H7 (cell line): ENCODE data around the gene SMIM10. TPM values are rescaled to one million over a fixed set of nuclear protein-coding genes. Genes with fewer than 3 reads are reported as not detected.
A peak's percentile ranks its signal among the peaks of the same experiment; 100 is the strongest.
"Not testable (repeated sequence)": the region's sequence is repeated elsewhere in the genome, so short reads cannot be mapped to it uniquely, and the experiment has no call there.

Experiments used
- DNase-seq: peaks from one replicate; pipeline ENCODE4 v3.0.0; 2012
- H3K27me3 ChIP-seq: 2 replicates; pipeline ENCODE4 v1.6.0; 2011; ENCODE audit warnings: mild to moderate bottlenecking, low read length; ENCODE audit not compliant: control insufficient read depth, insufficient read depth
- H3K36me3 ChIP-seq: replicated peaks from 2 replicates; pipeline ENCODE4 v1.5.1; 2011; ENCODE audit warnings: low read length; ENCODE audit not compliant: control insufficient read depth, insufficient read depth
- H3K4me3 ChIP-seq: 2 replicates; pipeline ENCODE4 v1.5.1; 2011; ENCODE audit warnings: low read depth, mild to moderate bottlenecking, control low read depth, low read length, moderate library complexity; ENCODE audit not compliant: insufficient read depth
- total RNA-seq: library from RNA; depleted of rRNA; stranded (reverse); fragments of >200 nt; shearing (Covaris generic); gene quantifications from 2 replicates; pipeline ENCODE4 v1.2.3, GENCODE V29; 2014; rRNA removed

SMIM10 gene
- 2.3 and 3.0 TPM in 2 replicates for total RNA-seq

DNA sequence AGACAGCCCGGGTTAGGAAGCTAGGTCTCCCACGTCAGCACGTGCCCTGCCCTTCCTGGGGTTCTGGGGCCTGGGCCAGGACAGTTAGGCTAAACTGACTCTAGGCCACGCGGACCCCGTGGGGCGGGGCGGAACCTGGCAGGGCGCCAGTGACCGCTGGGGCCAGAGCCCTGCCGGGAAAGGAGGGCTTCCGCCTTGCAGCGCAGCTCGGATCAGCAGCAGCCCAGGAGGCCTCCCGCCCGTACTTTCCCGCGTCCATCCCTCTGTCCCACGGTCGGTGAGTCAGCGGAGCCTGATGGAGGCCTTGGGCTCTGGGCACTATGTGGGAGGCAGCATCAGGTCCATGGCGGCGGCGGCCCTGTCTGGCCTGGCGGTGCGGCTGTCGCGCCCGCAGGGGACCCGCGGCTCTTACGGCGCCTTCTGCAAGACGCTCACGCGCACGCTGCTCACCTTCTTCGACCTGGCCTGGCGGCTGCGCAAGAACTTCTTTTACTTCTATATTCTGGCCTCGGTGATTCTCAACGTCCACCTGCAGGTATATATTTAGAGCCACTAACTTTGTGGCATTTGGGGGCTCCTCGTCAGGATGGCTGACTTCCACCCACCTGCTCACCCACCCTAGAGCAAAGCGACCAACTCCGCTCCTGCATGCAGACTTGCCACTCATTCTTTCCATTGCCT lies at the start of gene SMIM10:
SMIM10 (plus strand) TSS at position 191 of the 681 bp plus-strand sequence; CDS start at position 296, 105 bp downstream.
- peak; percentile 84 for DNase-seq
- H3K36me3 ChIP-seq, result no peaks in the 10 kb centered on the region
- H3K27me3 ChIP-seq, result peaks cover 6% of the 10 kb centered on the region
- H3K4me3 ChIP-seq, result peak within 1 kb of the TSS; percentile 63

DNA sequence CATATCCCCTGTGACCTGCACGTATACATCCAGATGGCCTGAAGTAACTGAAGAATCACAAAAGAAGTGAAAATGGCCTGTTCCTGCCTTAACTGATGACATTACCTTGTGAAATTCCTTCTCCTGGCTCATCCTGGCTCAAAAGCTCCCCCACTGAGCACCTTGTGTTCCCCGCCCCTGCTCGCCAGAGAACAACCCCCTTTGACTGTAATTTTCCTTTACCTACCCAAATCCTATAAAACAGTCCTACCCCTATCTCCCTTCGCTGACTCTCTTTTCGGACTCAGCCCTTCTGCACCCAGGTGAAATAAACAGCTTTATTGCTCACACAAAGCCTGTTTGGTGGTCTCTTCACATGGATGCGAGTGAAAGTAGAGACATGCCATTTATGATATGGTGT lies 44.4 kb upstream of the SMIM10 start:
- not testable (repeated sequence) for DNase-seq

DNA sequence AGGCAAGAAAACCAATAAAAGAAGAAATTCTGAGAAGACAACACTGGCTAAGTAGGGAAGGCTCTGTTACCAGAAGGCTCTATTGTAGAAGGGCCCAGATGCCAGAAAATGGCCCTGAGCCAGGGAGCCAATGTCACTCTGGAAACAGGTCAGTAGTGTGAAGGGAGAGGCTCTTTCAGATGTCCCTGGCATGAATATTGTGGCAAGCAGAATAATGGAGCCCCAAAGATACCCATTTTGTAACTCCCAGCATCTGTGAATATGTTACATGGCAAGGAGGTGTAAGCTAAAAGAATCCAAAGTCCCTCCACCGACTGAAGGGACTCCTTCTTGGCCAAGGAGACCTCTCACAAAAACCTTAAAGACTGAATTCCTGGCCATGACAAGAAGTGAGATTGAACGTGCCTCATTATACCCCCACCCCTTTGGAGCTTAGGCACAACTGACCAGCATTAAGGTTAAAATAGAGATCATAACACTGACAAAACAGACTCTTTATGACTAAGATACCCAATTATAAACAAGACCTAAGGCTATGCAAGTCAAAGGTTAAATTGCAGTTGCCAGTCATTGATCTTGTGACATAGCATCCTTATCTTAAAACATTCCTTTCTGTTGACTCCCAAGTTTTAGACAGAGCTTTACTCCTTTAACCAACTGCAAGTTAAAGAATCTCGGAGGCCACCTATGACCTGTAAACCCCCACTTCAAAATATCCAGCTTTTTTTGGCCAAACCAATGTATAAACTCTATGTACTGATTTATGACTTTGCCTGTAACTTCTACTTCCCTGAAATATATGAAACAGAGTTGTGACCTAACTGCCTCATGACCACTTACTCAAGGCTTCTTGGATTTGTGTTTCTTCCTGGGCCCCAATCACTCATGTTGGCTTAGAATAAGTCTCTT lies 42.2 kb upstream of the SMIM10 start:
- Histone ChIP-seq H3K27me3 (no peaks in the 10 kb centered on the region), H3K36me3 (no peaks in the 10 kb centered on the region), H3K4me3 (no peak overlapping the region)
- no peak for DNase-seq

More for the DNA sequence above, 44.4 kb upstream of the SMIM10 start:
- H3K27me3 ChIP-seq, H3K36me3 ChIP-seq: not testable (repeated sequence)
- H3K4me3 ChIP-seq, result peak overlapping the region; percentile 18; the same call in 1 of the 2 replicates

DNA sequence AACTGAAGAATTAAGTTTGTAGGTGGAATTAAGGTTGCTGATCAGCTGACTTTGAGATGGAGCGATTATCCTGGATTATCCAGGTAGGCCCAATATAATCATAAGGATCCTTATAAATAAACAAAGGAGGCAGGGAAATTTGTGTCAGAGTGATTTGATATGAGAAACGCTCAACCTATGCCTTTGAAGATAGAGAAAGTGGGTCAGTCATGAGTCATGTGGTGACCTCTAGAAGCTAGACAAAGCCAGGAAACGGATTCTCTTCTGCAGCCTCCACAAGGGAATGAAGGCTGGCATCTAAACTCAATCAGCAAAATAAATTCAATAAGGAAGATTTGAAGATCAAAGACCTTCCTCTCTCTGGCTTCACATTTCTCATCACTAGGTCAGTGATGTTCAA lies 41.5 kb upstream of the SMIM10 start:
- DNase-seq, result no peak
- Histone ChIP-seq H3K36me3 (no peaks in the 10 kb centered on the region), H3K4me3 (no peak overlapping the region), H3K27me3 (no peaks in the 10 kb centered on the region)

DNA sequence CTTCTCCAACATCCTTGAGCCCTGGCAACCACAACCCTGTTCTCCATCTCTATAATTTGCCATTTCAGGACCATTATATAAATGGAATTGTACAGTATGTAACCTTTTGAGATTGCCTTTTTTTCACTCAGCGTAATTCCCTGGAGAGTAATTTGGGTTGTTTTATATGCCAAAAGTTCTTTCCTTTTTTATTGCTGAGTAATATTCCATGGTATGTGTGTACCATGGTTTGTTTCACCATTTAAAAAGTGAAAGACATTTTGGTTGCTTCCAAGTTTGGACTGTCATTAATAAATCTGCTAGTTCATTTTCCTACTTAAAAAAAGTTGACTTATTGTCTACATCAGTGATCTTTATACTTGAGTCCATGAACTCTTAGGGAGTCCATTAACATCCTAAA lies 33.0 kb upstream of the SMIM10 start:
- no peak overlapping the region for H3K4me3 ChIP-seq
- no peaks in the 10 kb centered on the region for H3K27me3 ChIP-seq
- no peak for DNase-seq
- H3K36me3 ChIP-seq, result no peaks in the 10 kb centered on the region

DNA sequence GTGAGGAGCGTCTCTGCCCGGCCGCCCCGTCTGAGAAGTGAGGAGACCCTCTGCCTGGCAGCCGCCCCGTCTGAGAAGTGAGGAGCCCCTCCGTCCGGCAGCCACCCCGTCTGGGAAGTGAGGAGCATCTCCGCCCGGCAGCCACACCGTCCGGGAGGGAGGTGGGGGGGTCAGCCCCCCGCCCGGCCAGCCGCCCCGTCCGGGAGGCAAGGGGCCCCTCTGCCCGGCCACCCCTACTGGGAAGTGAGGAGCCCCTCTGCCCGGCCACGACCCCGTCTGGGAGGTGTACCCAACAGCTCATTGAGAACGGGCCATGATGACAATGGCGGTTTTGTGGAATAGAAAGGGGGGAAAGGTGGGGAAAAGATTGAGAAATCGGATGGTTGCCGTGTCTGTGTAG lies 30.4 kb upstream of the SMIM10 start:
- not testable (repeated sequence) for H3K27me3 ChIP-seq, H3K36me3 ChIP-seq, H3K4me3 ChIP-seq, DNase-seq

DNA sequence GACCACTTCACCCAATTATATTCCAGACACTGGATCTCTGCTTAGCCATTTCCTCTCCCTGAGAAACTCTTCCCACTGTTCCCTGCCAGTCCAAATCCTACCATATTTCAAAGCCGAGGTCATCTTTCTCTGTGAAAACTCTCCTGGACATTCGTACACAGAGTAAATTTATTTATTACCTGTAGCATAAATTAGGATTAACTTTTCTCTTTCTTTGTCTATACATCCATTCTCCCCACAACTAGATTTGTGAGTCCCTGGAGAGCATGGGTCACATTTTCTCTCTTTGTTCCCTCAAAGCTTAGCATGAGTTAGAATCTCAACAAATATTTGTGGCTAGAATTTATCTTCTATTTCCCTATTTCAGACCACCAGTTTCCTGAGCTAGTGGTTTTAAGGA lies 27.8 kb upstream of the SMIM10 start:
- Histone ChIP-seq H3K4me3 (no peak overlapping the region), H3K36me3 (no peaks in the 10 kb centered on the region), H3K27me3 (no peaks in the 10 kb centered on the region)
- no peak for DNase-seq

DNA sequence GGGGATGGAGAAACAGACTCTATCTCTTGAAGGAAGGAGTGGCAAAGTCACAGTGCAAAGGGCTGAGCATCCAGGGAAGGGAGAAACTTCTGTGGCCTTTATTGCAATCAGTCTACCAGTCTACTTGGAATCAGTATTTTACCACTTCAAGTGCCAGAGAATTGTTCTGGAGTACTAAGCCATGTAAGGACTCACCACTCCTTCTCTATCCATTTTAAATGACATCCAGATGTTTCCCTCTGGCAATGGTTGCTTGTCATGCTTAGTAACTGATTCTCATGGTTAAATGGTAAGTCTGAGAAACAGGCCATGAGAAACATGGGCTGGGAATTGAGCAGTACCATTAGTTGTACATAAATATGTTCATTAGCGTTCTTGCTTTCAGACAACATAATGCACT lies 21.1 kb upstream of the SMIM10 start:
- H3K36me3 ChIP-seq, result no peaks in the 10 kb centered on the region
- H3K4me3 ChIP-seq, result no peak overlapping the region
- H3K27me3 ChIP-seq, result no peaks in the 10 kb centered on the region
- DNase-seq, result no peak

DNA sequence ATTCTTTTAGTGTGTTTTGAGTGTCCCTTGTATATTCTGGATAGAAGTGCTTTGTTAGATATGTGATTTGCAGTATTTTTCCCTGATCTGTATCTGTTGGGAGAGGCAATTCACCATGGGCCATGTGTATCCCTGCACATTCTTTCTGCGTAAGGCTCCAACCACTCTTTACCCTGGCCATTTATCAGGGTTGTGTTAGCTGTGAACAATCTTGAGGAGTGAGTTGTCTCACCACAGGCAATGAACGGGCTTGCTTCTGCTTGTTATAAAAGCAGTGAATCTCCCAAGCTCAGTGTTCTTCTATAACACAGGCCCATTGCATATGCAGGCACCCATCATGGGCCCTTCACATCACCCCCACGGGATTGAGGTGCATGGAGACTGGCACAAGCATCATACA lies 18.9 kb upstream of the SMIM10 start:
- DNase-seq, result no peak
- no peak overlapping the region for H3K4me3 ChIP-seq
- H3K36me3 ChIP-seq, result no peaks in the 10 kb centered on the region
- no peaks in the 10 kb centered on the region for H3K27me3 ChIP-seq

DNA sequence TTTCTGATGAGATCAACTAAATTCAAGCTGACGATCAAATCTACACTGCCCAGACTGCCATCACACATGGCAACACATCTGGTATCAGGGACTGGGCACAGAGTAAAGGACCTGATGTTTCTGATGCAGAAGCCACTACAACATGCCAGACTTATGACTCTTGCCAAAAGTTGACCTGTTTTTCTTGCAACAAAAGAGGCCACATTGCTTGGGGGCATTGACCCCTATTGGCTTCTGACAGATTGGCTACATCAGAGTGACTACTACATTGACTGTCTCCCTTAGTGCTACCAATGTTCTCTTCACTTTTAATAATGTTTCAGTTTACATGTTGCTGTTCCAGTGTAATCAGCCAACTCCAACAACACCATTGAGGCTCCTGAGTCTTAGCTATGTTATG lies 15.3 kb upstream of the SMIM10 start:
- DNase-seq, result no peak
- no peak overlapping the region for H3K4me3 ChIP-seq
- no peaks in the 10 kb centered on the region for H3K27me3 ChIP-seq
- H3K36me3 ChIP-seq, result no peaks in the 10 kb centered on the region

DNA sequence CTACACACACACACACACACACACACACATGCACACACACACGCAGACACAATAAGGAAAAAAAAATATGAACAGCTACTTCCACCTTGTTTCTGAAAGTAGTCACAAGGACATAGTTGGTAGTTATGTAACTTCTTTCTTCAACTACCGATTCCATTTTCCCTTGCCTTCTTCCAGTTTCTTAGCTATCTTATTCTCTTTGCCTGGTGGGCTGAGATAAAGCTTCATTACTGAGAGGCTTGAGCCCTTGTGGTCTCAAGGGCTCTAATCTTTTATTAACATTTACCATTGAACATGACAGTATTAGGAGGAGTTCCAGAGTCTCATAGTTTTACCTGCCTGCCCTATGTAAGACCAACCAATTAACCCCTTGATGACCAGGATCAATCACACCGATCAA lies 8.9 kb upstream of the SMIM10 start:
- no peak for DNase-seq
- no peak overlapping the region for H3K4me3 ChIP-seq
- no peaks in the 10 kb centered on the region for H3K27me3 ChIP-seq
- no peaks in the 10 kb centered on the region for H3K36me3 ChIP-seq

DNA sequence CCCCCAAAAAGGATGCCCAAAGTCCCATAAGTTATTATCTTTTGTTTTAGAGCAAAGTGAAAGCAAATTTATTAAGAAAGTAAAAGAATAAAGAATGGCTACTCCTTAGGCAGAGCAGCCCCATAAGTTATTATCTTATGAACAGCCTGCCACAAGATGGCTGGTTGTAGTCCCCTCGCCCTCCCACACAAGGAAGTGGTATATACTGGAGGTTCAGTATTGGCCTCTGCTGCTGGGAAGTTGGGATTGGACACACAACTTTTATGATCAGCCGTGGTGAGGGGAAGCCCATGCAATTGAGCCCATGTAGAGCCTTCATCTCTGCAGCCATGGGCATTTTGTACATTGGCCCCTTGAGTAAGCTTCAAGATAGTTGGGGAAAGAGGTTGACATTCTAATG lies 8.0 kb upstream of the SMIM10 start:
- no peaks in the 10 kb centered on the region for H3K27me3 ChIP-seq
- DNase-seq, result no peak
- H3K4me3 ChIP-seq, result no peak overlapping the region
- H3K36me3 ChIP-seq, result no peaks in the 10 kb centered on the region

DNA sequence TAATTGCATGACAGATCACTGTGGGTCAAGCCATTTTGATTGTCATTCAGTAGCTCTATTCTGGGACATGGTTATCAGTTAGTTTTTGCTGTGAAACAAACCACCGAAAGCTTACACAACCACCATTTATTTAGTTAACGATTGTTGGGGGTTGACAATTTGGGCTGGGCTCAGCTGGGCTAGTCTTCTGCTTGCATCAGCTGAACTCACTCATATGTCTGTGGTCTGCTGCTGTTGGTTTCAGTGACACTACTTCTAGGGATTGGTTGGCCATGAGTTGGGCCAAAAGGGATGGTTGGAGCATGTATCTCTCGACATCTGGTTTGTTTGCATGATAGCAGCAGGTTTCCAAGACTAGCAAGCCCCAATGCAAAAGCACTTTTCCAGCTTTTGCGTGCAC lies 5.3 kb upstream of the SMIM10 start:
- no peaks in the 10 kb centered on the region for H3K36me3 ChIP-seq
- DNase-seq, result no peak

DNA sequence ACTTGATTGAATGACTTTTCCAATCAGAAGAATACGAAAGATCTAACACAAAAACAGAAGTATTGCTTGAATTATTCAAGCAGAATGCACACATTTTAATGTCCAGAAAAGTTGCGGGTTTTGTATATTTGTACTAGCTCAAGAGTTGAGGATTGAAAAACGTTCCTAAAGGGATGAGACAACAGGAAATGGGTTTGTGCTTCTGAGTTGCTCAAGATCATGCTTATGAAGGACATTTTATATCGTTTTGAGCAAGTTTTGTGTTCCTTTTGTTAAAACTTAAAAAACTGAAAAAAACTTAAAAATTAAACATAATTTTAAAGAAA lies 353 bp upstream of the SMIM10 start:
- Histone ChIP-seq H3K27me3 (peaks cover 6% of the 10 kb centered on the region), H3K36me3 (no peaks in the 10 kb centered on the region), H3K4me3 (no peak overlapping the region)
- DNase-seq, result no peak

More for the DNA sequence above, 5.3 kb upstream of the SMIM10 start:
- no peak overlapping the region for H3K4me3 ChIP-seq
- H3K27me3 ChIP-seq, result no peaks in the 10 kb centered on the region

DNA sequence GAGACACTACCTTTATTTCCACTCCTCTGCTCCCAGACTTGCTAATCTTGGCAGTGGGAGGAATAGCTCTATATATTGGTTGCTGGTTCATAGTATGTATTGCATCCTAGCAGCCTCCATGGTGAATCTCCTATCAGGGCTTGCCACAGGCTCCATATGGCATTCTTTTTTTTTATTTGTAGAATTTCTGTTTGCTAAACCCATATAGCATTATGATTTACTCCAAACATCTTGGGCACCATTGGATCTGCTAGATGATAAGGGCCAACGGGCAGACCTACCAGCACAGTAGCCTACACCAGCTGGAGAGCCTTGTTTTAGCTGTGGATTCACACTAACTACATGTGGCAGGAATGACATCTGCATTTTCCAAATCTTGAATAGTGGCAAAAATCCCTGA lies 6.9 kb downstream of the SMIM10 start:
- Histone ChIP-seq H3K27me3 (no peaks in the 10 kb centered on the region), H3K4me3 (no peak overlapping the region), H3K36me3 (no peaks in the 10 kb centered on the region)
- DNase-seq, result no peak
